GM23248 (cell line): Measurements from ENCODE around the gene LYZL2. TPM values are rescaled to one million over a fixed set of nuclear protein-coding genes. Genes with fewer than 3 reads are reported as not detected.
A peak's percentile ranks its signal among the peaks of the same experiment; 100 is the strongest.

Source experiments
- DNase-seq: peaks from one replicate; pipeline ENCODE4 v3.0.0-alpha.2; 2015
- H2AFZ ChIP-seq: fragments of 200-600 bp; sonication (generic); 2 replicates; pipeline ENCODE4 v1.6.1; 2016; ENCODE audit warnings: antibody characterized with exemption
- H3F3A ChIP-seq: fragments of 200-600 bp; sonication (generic); 2 replicates; pipeline ENCODE4 v1.6.1; 2016; ENCODE audit warnings: mild to moderate bottlenecking, antibody characterized with exemption, mixed run types; ENCODE audit not compliant: insufficient read depth
- H3K27ac ChIP-seq: fragments of 200-600 bp; sonication (generic); 2 replicates; pipeline ENCODE4 v1.5.1; 2016; ENCODE audit warnings: mild to moderate bottlenecking
- H3K27me3 ChIP-seq: fragments of 200-600 bp; sonication (generic); replicated peaks from 2 replicates; pipeline ENCODE4 v1.6.1; 2016; ENCODE audit warnings: mild to moderate bottlenecking; ENCODE audit not compliant: insufficient read depth
- H3K36me3 ChIP-seq: fragments of 200-600 bp; sonication (generic); 2 replicates; pipeline ENCODE4 v1.6.1; 2016; ENCODE audit warnings: low read depth, mild to moderate bottlenecking
- H3K4me1 ChIP-seq: fragments of 200-600 bp; sonication (generic); 2 replicates; pipeline ENCODE4 v1.6.1; 2016; ENCODE audit warnings: mild to moderate bottlenecking; ENCODE audit not compliant: insufficient read depth
- H3K4me2 ChIP-seq: fragments of 200-600 bp; sonication (generic); one replicate; pipeline ENCODE4 v1.6.1; 2016; ENCODE audit warnings: mild to moderate bottlenecking; ENCODE audit not compliant: unreplicated experiment
- H3K4me3 ChIP-seq: fragments of 200-600 bp; sonication (generic); 2 replicates; pipeline ENCODE4 v1.5.1; 2016; ENCODE audit warnings: mild to moderate bottlenecking
- H3K79me2 ChIP-seq: fragments of 200-600 bp; sonication (generic); 2 replicates; pipeline ENCODE4 v1.6.1; 2016; ENCODE audit warnings: mild to moderate bottlenecking; ENCODE audit not compliant: insufficient read depth
- H3K9ac ChIP-seq: fragments of 200-600 bp; sonication (generic); 2 replicates; pipeline ENCODE4 v1.6.1; 2016; ENCODE audit warnings: mild to moderate bottlenecking
- H3K9me2 ChIP-seq: fragments of 200-600 bp; sonication (generic); 2 replicates; pipeline ENCODE4 v1.6.1; 2016; ENCODE audit warnings: mixed run types, mild to moderate bottlenecking, moderate library complexity; ENCODE audit not compliant: insufficient read depth
- H3K9me3 ChIP-seq: fragments of 200-600 bp; sonication (generic); one replicate; pipeline ENCODE4 v1.6.1; 2017; ENCODE audit warnings: low read depth
- H4K20me1 ChIP-seq: fragments of 200-600 bp; sonication (generic); 2 replicates; pipeline ENCODE4 v1.6.0; 2016; ENCODE audit not compliant: insufficient read depth
- EZH2 ChIP-seq: fragments of 200-600 bp; sonication (generic); IDR thresholded peaks from 2 replicates; pipeline ENCODE4 v1.6.1; 2018; ENCODE audit warnings: antibody characterized with exemption, mild to moderate bottlenecking; ENCODE audit not compliant: insufficient read depth, poor library complexity, severe bottlenecking
- EZH2phosphoT487 ChIP-seq: fragments of 200-600 bp; sonication (generic); IDR thresholded peaks from 2 replicates; pipeline ENCODE4 v1.6.1; 2018; ENCODE audit warnings: antibody characterized with exemption, moderate library complexity, mild to moderate bottlenecking, low read depth; ENCODE audit not compliant: insufficient read depth
- WGBS, 2 experiments: methylation state at CpG; one replicate each; pipeline ENCODE4 v1.1.6; 2015 to 2017; ENCODE audit warnings: low lambda C conversion rate in 2 of 2, low coverage in 1 of 2; ENCODE audit errors: missing lambda C conversion rate in 2 of 2; 5-methylcytosine and 5-hydroxymethylcytosine counted together
- in situ Hi-C: fragments of 300-500 bp; cut with MboI; formaldehyde crosslinking; loops from 2 replicates; pipeline ENCODE4 v1.15.0; 2020
- polyA plus RNA-seq: library from polyadenylated mRNA; unstranded; fragments of >200 nt; fragmentation: Nextera tagmentation; extraction: Ambion mirVana; gene quantifications from 2 replicates; pipeline ENCODE4 v1.2.1, GENCODE V29; 2016
- total RNA-seq: library from RNA; depleted of rRNA; stranded (reverse); fragments of >200 nt; shearing (Covaris generic); gene quantifications from 2 replicates; pipeline ENCODE4 v1.2.3, GENCODE V29; 2014

LYZL2 gene
- total and polyA plus RNA-seq, 2 experiments from 2014 or later, result not detected

- H2AFZ ChIP-seq, result no peak overlapping the region
- 72 to 75% methylated on average over 8 of the region's 8 CpGs for WGBS, 2 experiments
- no peaks in the 10 kb centered on the region for H4K20me1 ChIP-seq
Measured at GRCh38 chr10:30587522-30588031, 42.0 kb downstream of the LYZL2 start.

GRCh38 chr10:30586828-30587227 lies 42.7 kb downstream of the LYZL2 start:
- peaks cover 9% of the 10 kb centered on the region; the same call in 1 of the 2 replicates for H3F3A ChIP-seq
- no peak overlapping the region for H3K27ac ChIP-seq
- no peak overlapping the region for H2AFZ ChIP-seq
- no peaks in the 10 kb centered on the region for H3K79me2 ChIP-seq
- no peak overlapping the region for H3K4me2 ChIP-seq
- H3K27me3 ChIP-seq, result no peaks in the 10 kb centered on the region
- in situ Hi-C loops, result no loop called here
- H3K9me3 ChIP-seq, result no peaks in the 10 kb centered on the region
- H3K4me1 ChIP-seq, result 0 out of 2 replicates have a peak, but pooled peaks cover 3% of the 10 kb centered on the region
- H4K20me1 ChIP-seq, result no peaks in the 10 kb centered on the region
- no peaks in the 10 kb centered on the region for H3K9me2 ChIP-seq
- 98 to 100% methylated on average over 2 of the region's 2 CpGs for WGBS, 2 experiments
- H3K36me3 ChIP-seq, result no peaks in the 10 kb centered on the region
- H3K9ac ChIP-seq, result no peak overlapping the region
- no peak overlapping the region for H3K4me3 ChIP-seq
- DNase-seq, result no peak
- no peak for TF ChIP-seq EZH2phosphoT487
- no peak for TF ChIP-seq EZH2

More at GRCh38 chr10:30587522-30588031, 42.0 kb downstream of the LYZL2 start:
- H3K9ac ChIP-seq, result no peak overlapping the region
- TF ChIP-seq EZH2phosphoT487, result no peak
- TF ChIP-seq EZH2, result no peak
- H3K27ac ChIP-seq, result no peak overlapping the region
- no peak overlapping the region for H3K4me2 ChIP-seq
- H3K4me1 ChIP-seq, result 0 out of 2 replicates have a peak, but pooled peaks cover 3% of the 10 kb centered on the region
- no peaks in the 10 kb centered on the region; the same call in 1 of the 2 replicates for H3K27me3 ChIP-seq
- H3K9me3 ChIP-seq, result no peaks in the 10 kb centered on the region
- H3F3A ChIP-seq, result peaks cover 9% of the 10 kb centered on the region; the same call in 1 of the 2 replicates
- no peaks in the 10 kb centered on the region for H3K36me3 ChIP-seq
- in situ Hi-C loops, result no loop called here
- H3K79me2 ChIP-seq, result no peaks in the 10 kb centered on the region
- H3K9me2 ChIP-seq, result no peaks in the 10 kb centered on the region
- DNase-seq, result no peak
- no peak overlapping the region for H3K4me3 ChIP-seq

- Histone ChIP-seq H3K9me3 (no peaks in the 10 kb centered on the region), H3K4me3 (peak overlapping the region; percentile 76), H3K9ac (peak overlapping the region; percentile 68), H3F3A (peaks cover 9% of the 10 kb centered on the region; the same call in 1 of the 2 replicates), H2AFZ (peak overlapping the region; percentile 85), H3K9me2 (no peaks in the 10 kb centered on the region), H3K4me2 (peak overlapping the region; percentile 89), H3K36me3 (no peaks in the 10 kb centered on the region), H3K27me3 (no peaks in the 10 kb centered on the region), H3K4me1 (0 out of 2 replicates have a peak, but pooled peaks cover 3% of the 10 kb centered on the region), H3K27ac (peak overlapping the region; percentile 21; the same call in 1 of the 2 replicates), H3K79me2 (no peaks in the 10 kb centered on the region), H4K20me1 (no peaks in the 10 kb centered on the region)
- 38 to 40% methylated on average over 15 of the region's 15 CpGs for WGBS, 2 experiments
- DNase-seq, result peak; percentile 80
- in situ Hi-C loops, result no loop called here
- TF ChIP-seq EZH2phosphoT487 (no peak), EZH2 (no peak)
Measured at GRCh38 chr10:30583778-30584415, 45.7 kb downstream of the LYZL2 start.

- WGBS, 2 experiments, result 32 to 37% methylated on average over 3 of the region's 3 CpGs
- Histone ChIP-seq H3K4me3 (no peak overlapping the region), H3K27ac (no peak overlapping the region), H3K9me2 (no peaks in the 10 kb centered on the region), H3K9me3 (no peaks in the 10 kb centered on the region), H2AFZ (no peak overlapping the region), H3K27me3 (no peaks in the 10 kb centered on the region), H3K4me2 (no peak overlapping the region), H3K4me1 (0 out of 2 replicates have a peak, but pooled peaks cover 3% of the 10 kb centered on the region), H3K36me3 (no peaks in the 10 kb centered on the region), H3F3A (peaks cover 9% of the 10 kb centered on the region; the same call in 1 of the 2 replicates), H3K9ac (no peak overlapping the region), H3K79me2 (no peaks in the 10 kb centered on the region), H4K20me1 (no peaks in the 10 kb centered on the region)
- in situ Hi-C loops, result no loop called here
- peak; percentile 61 for DNase-seq
- no peak for TF ChIP-seq EZH2
- TF ChIP-seq EZH2phosphoT487, result no peak
Measured at GRCh38 chr10:30581779-30582380, 47.7 kb downstream of the LYZL2 start.
